GM12865 (cell line): Measurements from ENCODE around the gene EED.

Experiments
- DNase-seq: peaks from one replicate; pipeline ENCODE4 v3.0.0; 2010; ENCODE audit warnings: low read depth
- H3K4me3 ChIP-seq: 2 replicates; pipeline ENCODE4 v1.5.1; 2011; ENCODE audit warnings: mild to moderate bottlenecking, low read depth, low read length, control low read depth
- TF ChIP-seq, protein P1 (sequence below): IDR thresholded peaks from 2 replicates; pipeline ENCODE4 v1.5.1; 2011; ENCODE audit warnings: low read length, control low read depth, low read depth, inconsistent platforms; ENCODE audit not compliant: insufficient read depth; ENCODE audit errors: missing control alignments

Gene EED

DNA sequence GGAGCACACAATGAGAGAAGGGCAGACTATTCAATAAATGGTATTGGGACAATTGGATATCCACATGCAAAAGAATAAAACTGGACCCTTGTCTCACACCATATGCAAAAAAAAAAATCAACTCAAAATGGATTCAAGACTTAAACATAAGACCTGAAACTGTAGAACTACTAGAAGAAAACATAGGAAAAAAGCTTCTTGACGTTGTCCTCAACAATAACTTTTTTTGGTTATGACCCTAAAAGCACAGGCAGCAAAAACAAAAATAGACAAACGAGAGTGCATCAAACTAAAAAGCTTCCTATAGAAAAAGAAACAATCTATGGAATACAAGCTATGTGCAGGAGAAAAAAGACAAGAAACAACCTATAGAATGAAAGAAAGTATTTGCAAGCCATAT is 37.1 kb upstream of the EED start:
- no peak for DNase-seq
- H3K4me3 ChIP-seq, result no peak overlapping the region
- TF ChIP-seq, protein P1, sequence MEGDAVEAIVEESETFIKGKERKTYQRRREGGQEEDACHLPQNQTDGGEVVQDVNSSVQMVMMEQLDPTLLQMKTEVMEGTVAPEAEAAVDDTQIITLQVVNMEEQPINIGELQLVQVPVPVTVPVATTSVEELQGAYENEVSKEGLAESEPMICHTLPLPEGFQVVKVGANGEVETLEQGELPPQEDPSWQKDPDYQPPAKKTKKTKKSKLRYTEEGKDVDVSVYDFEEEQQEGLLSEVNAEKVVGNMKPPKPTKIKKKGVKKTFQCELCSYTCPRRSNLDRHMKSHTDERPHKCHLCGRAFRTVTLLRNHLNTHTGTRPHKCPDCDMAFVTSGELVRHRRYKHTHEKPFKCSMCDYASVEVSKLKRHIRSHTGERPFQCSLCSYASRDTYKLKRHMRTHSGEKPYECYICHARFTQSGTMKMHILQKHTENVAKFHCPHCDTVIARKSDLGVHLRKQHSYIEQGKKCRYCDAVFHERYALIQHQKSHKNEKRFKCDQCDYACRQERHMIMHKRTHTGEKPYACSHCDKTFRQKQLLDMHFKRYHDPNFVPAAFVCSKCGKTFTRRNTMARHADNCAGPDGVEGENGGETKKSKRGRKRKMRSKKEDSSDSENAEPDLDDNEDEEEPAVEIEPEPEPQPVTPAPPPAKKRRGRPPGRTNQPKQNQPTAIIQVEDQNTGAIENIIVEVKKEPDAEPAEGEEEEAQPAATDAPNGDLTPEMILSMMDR, result no peak

DNA sequence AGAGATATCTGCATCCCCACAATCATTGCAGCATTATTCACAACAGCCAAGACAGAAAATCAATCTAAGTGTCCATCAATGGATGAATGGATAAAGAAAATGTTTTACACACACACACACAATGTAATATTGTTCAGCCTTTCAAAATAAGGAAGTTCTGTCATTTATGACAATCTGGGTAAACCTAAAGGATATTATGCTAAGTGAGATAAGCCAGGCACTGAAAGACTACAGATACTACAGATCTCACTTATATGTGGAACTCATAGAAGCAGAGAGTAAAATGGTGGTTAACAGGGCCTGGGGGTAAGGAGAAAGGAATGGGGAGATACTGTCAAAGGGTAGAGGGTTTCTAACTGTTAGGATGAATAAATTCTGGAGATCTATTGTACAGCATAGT is 36.0 kb upstream of the EED start:
- TF ChIP-seq, protein P1, result no peak
- H3K4me3 ChIP-seq, result no peak overlapping the region
- no peak for DNase-seq

DNA sequence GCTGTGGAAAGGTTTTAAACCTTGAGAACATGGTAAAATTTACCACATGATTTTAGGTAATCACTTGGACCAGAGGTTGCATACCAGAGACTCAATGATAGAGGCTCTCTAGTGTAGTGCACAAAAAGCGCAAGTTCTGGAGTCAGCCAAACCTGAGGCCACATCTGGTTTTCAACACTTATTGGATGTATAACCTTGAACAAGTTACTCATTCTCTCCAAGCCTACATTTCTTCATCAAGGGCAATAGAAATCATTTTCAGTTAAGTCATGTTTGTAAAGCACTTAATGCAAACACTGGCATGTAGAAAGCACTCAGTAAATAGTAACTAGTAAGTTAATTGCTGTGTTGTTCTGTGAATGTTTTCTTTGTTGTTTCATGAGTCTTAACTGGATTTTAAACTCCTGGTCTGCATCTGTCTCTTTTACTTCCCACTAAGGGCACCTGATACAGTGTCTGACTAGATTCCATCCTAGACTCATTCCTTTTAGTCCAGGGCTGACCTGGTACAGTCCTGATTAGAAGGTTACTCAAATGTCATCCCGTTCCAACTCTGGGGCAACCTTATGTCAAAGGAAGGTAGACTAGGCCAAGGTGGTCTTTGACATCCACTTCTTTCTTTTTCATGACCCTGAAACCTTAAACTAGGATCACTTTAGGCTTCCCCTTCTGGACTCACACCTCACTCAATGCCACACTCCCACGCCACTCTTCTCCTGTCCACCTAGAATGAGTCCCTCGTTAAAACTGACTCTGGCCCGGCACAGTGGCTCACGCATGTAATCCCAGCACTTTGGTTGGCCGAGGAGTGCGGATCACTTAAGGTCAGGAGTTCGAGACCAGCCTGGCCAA is 34.5 kb upstream of the EED start:
- H3K4me3 ChIP-seq, result no peak overlapping the region
- DNase-seq, result no peak
- TF ChIP-seq, protein P1, result no peak

DNA sequence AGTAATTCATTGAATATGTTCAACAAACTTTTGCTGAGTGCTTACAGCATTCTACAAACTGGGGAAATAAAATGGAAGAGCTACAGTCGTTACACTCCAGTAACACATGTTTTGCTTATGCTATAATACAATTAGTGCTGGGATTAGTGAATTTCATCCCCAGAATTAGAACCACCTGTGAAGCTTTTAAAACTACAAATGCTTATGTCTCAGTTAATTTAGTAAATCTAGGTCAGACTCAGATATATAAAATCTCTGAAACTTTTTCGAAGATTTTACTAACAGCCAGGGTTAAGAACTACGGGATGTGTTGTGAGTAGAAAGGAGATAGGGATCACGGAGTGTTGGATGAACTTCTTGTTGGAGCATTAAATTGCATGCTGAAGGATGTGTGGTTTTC is 33.7 kb upstream of the EED start:
- TF ChIP-seq, protein P1, result no peak
- H3K4me3 ChIP-seq, result no peak overlapping the region
- no peak for DNase-seq

DNA sequence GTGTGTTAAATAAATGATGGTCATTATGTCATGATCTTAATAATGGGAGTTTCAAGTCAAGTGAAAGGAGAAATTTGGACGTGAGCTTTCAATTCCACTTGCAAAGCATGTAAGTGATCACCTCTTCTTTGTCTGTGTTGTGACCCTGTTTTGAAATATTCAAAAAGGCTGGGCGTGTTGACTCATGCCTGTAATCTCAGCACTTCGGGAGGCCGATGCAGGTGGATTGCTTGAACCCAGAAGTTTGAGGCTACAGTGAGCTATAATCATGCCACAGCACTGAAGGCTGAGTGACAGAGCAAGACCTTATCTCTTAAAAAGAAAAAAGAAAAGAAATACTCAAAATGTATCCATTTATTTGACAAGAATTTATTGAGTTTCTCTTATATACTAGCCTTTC is 32.9 kb upstream of the EED start:
- no peak overlapping the region for H3K4me3 ChIP-seq
- peak; percentile 69 for DNase-seq
- TF ChIP-seq, protein P1, result no peak

DNA sequence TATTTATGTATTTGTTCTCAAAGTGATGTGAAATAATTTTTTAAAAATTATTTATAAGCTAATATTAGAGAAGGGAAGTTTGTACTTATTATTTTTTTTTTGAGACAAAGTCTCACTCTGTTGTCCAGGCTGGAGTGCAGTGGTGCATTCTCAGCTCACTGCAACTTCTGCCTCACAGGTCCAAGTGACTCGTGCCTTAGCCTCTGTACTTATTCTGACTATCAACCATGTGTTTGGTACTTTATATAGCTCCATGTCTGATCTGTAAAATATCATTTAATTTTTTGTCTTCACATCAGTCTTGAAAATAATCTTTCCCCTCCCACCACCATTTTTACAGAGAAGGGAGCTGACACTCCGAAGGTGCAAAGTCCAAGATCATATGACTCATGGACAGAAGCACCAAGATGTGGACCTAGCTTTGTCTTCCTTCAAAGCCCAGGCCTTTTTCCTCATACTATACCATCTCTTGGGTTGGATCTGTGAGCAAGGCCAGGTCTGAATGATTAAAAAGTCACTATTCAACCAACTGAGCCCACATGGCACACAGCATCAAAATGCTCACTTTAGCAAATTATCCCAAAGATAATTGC is 32.4 kb upstream of the EED start:
- no peak for DNase-seq
- no peak overlapping the region for H3K4me3 ChIP-seq
- TF ChIP-seq, protein P1, result no peak
